ENCODE measurements around the gene NXPH4.

DNA sequence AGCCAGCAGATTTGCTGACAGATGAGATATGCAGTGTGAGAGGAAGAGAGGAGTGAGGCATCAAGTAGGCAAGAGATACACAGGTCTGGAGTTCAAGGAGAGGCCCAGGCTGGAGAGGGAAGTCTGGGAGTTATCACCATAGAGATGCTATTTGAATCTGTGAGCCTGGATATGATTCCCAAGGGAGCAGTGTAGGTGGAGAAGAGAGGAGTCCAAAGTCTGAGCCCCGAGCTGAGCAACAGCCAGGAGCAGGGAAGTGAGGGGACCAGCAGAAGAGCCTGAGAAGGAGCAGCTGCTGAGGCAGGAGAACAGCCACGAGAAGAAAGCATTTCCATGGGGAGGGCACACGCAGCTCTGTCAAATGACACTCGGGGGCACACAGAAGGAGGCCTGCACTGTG lies 20.2 kb upstream of the NXPH4 start:
- TF ChIP-seq CTCF (IDR thresholded peaks at IDR 0.05) (no peak), POLR2A (IDR thresholded peaks at IDR 0.05) (no peak)

Measured in right lobe of liver (tissue), 4 donors.